HG03565 (cell line): ENCODE data around the gene GRAMD1B.
A peak's percentile ranks its signal among the peaks of the same experiment; 100 is the strongest.
"Not testable (repeated sequence)": the region's sequence is repeated elsewhere in the genome, so short reads cannot be mapped to it uniquely, and the experiment has no call there.

Source experiments
- ATAC-seq: cut with Tn5 transposase; IDR thresholded peaks from one replicate; pipeline ENCODE4 v1.9.1; 2021; ENCODE audit warnings: mild to moderate bottlenecking, moderate library complexity; ENCODE audit not compliant: unreplicated experiment

GRAMD1B gene

GRCh38 chr11:123505546-123506299 is 75.7 kb downstream of the GRAMD1B start:
- no peak for ATAC-seq

GRCh38 chr11:123507043-123507442 is 77.0 kb downstream of the GRAMD1B start:
- ATAC-seq, result no peak

GRCh38 chr11:123509737-123510578 is 79.9 kb downstream of the GRAMD1B start:
- no peak for ATAC-seq

- no peak for ATAC-seq
Observed at GRCh38 chr11:123510579-123510905, 80.5 kb downstream of the GRAMD1B start.

- peak; percentile 59 for ATAC-seq
Observed at GRCh38 chr11:123511037-123511870, 81.2 kb downstream of the GRAMD1B start.

GRCh38 chr11:123513309-123513708 is 83.2 kb downstream of the GRAMD1B start:
- not testable (repeated sequence) for ATAC-seq

- ATAC-seq, result no peak
Observed at GRCh38 chr11:123516238-123516637, 86.2 kb downstream of the GRAMD1B start.

- ATAC-seq, result peak; percentile 49
Observed at GRCh38 chr11:123517559-123518364, 87.7 kb downstream of the GRAMD1B start.

GRCh38 chr11:123518496-123519054 is 88.5 kb downstream of the GRAMD1B start:
- no peak for ATAC-seq

GRCh38 chr11:123519055-123519796 is 89.2 kb downstream of the GRAMD1B start:
- ATAC-seq, result no peak

GRCh38 chr11:123519797-123520193 is 89.7 kb downstream of the GRAMD1B start:
- ATAC-seq, result no peak

- ATAC-seq, result not testable (repeated sequence)
Observed at GRCh38 chr11:123520476-123520875, 90.4 kb downstream of the GRAMD1B start.

GRCh38 chr11:123521001-123521400 is 90.9 kb downstream of the GRAMD1B start:
- ATAC-seq, result no peak

GRCh38 chr11:123521930-123522329 is 91.9 kb downstream of the GRAMD1B start:
- no peak for ATAC-seq

- ATAC-seq, result no peak
Observed at GRCh38 chr11:123523539-123523938, 93.5 kb downstream of the GRAMD1B start.

GRCh38 chr11:123525097-123525496 is 95.0 kb downstream of the GRAMD1B start:
- ATAC-seq, result no peak

GRCh38 chr11:123525511-123525918 is 95.4 kb downstream of the GRAMD1B start:
- ATAC-seq, result no peak

GRCh38 chr11:123526027-123526805 is 96.1 kb downstream of the GRAMD1B start:
- no peak for ATAC-seq

GRCh38 chr11:123526918-123527317 is 96.8 kb downstream of the GRAMD1B start:
- ATAC-seq, result no peak
